HCT116 (cell line): ENCODE results near the gene RETSAT. TPM values are rescaled to one million over a fixed set of nuclear protein-coding genes. Genes with fewer than 3 reads are reported as not detected.

Source experiments
- ATAC-seq: fragments of 200-7000 bp; cut with Tn5 transposase; 2 replicates; pipeline ENCODE4 v1.9.1; 2020; ENCODE audit warnings: mild to moderate bottlenecking, moderate library complexity
- BruUV-seq: library from RNA; stranded (reverse); fragments of 400-500 nt; replicated peaks from 2 replicates; lab custom pipeline; 2021; lab: Mats Ljungman, UMichigan
- CTCF ChIA-PET: fragments of 300-600 bp; sonication (Branson Sonifier 250); formaldehyde crosslinking; loops from one replicate; lab custom pipeline; 2021; ENCODE audit warnings: antibody characterized with exemption; lab: Charles Lee
- POLR2A ChIA-PET: fragments of 300-600, 350-600 bp; sonication (Branson Sonifier 250); formaldehyde crosslinking; loops from one replicate; lab custom pipeline; 2021; ENCODE audit warnings: antibody characterized with exemption; lab: Charles Lee
- RAD21 ChIA-PET, 2 experiments: fragments of 300-600 bp; sonication (Branson Sonifier 250); formaldehyde crosslinking; loops; one replicate each; lab custom pipeline; 2023; ENCODE audit warnings: low total read pairs in 2 of 2; ENCODE audit not compliant: uncharacterized antibody in 2 of 2, unreplicated experiment in 2 of 2, low non-redundant PET in 1 of 2; lab: Charles Lee
- DNase-seq: peaks from one replicate; pipeline ENCODE4 v3.0.0-alpha.2; 2010; ENCODE audit warnings: low read depth, low spot score
- H2AFZ ChIP-seq: fragments of 200-600 bp; shearing (Covaris generic), sonication (generic); 2 replicates; pipeline ENCODE4 v1.6.1; 2017; ENCODE audit warnings: low read depth, mixed run types, mixed read lengths, antibody characterized with exemption, low read length; ENCODE audit not compliant: poor library complexity, severe bottlenecking
- H3K27ac ChIP-seq: 2 replicates; pipeline ENCODE4 v1.5.1; 2012; ENCODE audit warnings: low read depth, low read length
- H3K27me3 ChIP-seq: fragments of 200-600 bp; sonication (generic); 2 replicates; pipeline ENCODE4 v1.6.1; 2016; ENCODE audit warnings: mixed run types, low read length, mixed read lengths; ENCODE audit not compliant: insufficient read depth
- H3K36me3 ChIP-seq, 2 experiments: fragments of 200-500 bp in 1 of 2; fragments of 200-600 bp in 1 of 2; sonication (Bioruptor generic) in 1 of 2; sonication (generic) in 1 of 2; 2 replicates each; pipeline versions ENCODE4 v1.5.1 to v1.6.1; 2014 to 2016; ENCODE audit warnings: low read length in 2 of 2, inconsistent platforms in 1 of 2, mixed read lengths in 1 of 2, mixed run types in 1 of 2; ENCODE audit not compliant: insufficient read depth in 2 of 2, control insufficient read depth in 1 of 2
- H3K4me1 ChIP-seq, 2 experiments: fragments of 200-600 bp in 1 of 2; sonication (generic) in 1 of 2; 2 replicates each; pipeline versions ENCODE4 v1.5.1 to v1.6.1; 2012 to 2017; ENCODE audit warnings: low read length in 2 of 2, inconsistent platforms in 1 of 2, mild to moderate bottlenecking in 1 of 2, mixed read lengths in 1 of 2, mixed run types in 1 of 2, moderate library complexity in 1 of 2; ENCODE audit not compliant: insufficient read depth in 2 of 2, control insufficient read depth in 1 of 2
- H3K4me2 ChIP-seq: fragments of 200-600 bp; sonication (generic); 2 replicates; pipeline ENCODE4 v1.6.1; 2017; ENCODE audit warnings: mixed run types, low read length, mixed read lengths
- H3K4me3 ChIP-seq, 2 experiments: fragments of 200-600 bp in 1 of 2; sonication (generic) in 1 of 2; replicated peaks in 1 of 2; 2 replicates each; pipeline ENCODE4 v1.5.1; 2011 to 2016; ENCODE audit warnings: low read length in 2 of 2, control low read depth in 1 of 2, low read depth in 1 of 2, mild to moderate bottlenecking in 1 of 2, mixed read lengths in 1 of 2, mixed run types in 1 of 2
- H3K79me2 ChIP-seq: fragments of 200-600 bp; sonication (generic); 2 replicates; pipeline ENCODE4 v1.6.1; 2017; ENCODE audit warnings: mild to moderate bottlenecking, mixed run types, low read length, moderate library complexity, mixed read lengths; ENCODE audit not compliant: insufficient read depth
- H3K9ac ChIP-seq: fragments of 200-600 bp; sonication (generic); 2 replicates; pipeline ENCODE4 v1.6.1; 2016; ENCODE audit warnings: low read length, mixed read lengths
- H3K9me2 ChIP-seq: fragments of 200-600 bp; sonication (generic), shearing (Covaris generic); 2 replicates; pipeline ENCODE4 v1.6.1; 2017; ENCODE audit warnings: mixed run types, mild to moderate bottlenecking, moderate library complexity; ENCODE audit not compliant: insufficient read depth
- H3K9me3 ChIP-seq, 2 experiments: fragments of 200-500 bp in 1 of 2; fragments of 200-600 bp in 1 of 2; sonication (Bioruptor generic) in 1 of 2; sonication (generic) in 1 of 2; 2 replicates each; pipeline ENCODE4 v1.6.1; 2014 to 2017; ENCODE audit warnings: low read length in 2 of 2, mixed read lengths in 2 of 2, inconsistent platforms in 1 of 2, low read depth in 1 of 2, mild to moderate bottlenecking in 1 of 2, mixed run types in 1 of 2, moderate library complexity in 1 of 2; ENCODE audit not compliant: control insufficient read depth in 1 of 2, insufficient read depth in 1 of 2
- H4K20me1 ChIP-seq: fragments of 200-600 bp; sonication (generic), shearing (Covaris generic); 2 replicates; pipeline ENCODE4 v1.6.1; 2017; ENCODE audit warnings: mixed run types, mild to moderate bottlenecking, moderate library complexity; ENCODE audit not compliant: insufficient read depth
- ATF3 ChIP-seq: IDR thresholded peaks from 2 replicates; pipeline ENCODE4 v1.6.1; 2012
- CBX3 ChIP-seq: IDR thresholded peaks from 2 replicates; pipeline ENCODE4 v1.6.1; 2012; ENCODE audit warnings: low read depth
- CEBPB ChIP-seq: IDR thresholded peaks from 2 replicates; pipeline ENCODE4 v1.6.1; 2012; ENCODE audit warnings: low read depth
- CTCF ChIP-seq, 3 experiments: fragments of 200-600 bp in 1 of 3; sonication (generic) in 1 of 3; IDR thresholded peaks in 2 of 3; conservative IDR thresholded peaks in 1 of 3; 2 replicates each; pipeline ENCODE4 v1.5.1; 2012 to 2017; ENCODE audit warnings: low read depth in 2 of 3, low read length in 2 of 3, antibody characterized with exemption in 1 of 3, borderline replicate concordance in 1 of 3, control low read depth in 1 of 3, mild to moderate bottlenecking in 1 of 3, mixed read lengths in 1 of 3, mixed run types in 1 of 3, moderate library complexity in 1 of 3; ENCODE audit not compliant: insufficient read depth in 1 of 3
- EGR1 ChIP-seq: IDR thresholded peaks from 2 replicates; pipeline ENCODE4 v1.6.1; 2012; ENCODE audit warnings: low read depth
- ELF1 ChIP-seq: IDR thresholded peaks from 2 replicates; pipeline ENCODE4 v1.6.1; 2012; ENCODE audit warnings: low read depth, borderline replicate concordance
- EZH2 ChIP-seq: fragments of 200-600 bp; sonication (generic); IDR thresholded peaks from 2 replicates; pipeline ENCODE4 v1.6.1; 2017; ENCODE audit warnings: antibody characterized with exemption, mixed run types
- EZH2phosphoT487 ChIP-seq: fragments of 200-600 bp; IDR thresholded peaks from 2 replicates; pipeline ENCODE4 v1.6.1; 2018; ENCODE audit warnings: antibody characterized with exemption, borderline replicate concordance
- FOSL1 ChIP-seq: IDR thresholded peaks from 2 replicates; pipeline ENCODE4 v1.6.1; 2012; ENCODE audit warnings: low read depth
- MAX ChIP-seq: IDR thresholded peaks from 2 replicates; pipeline ENCODE4 v1.6.1; 2012
- POLR2A ChIP-seq: IDR thresholded peaks from 2 replicates; pipeline ENCODE4 v1.7.0; 2011; ENCODE audit warnings: borderline replicate concordance; ENCODE audit not compliant: insufficient read depth, insufficient read length; ENCODE audit errors: extremely low read depth
- POLR2AphosphoS5 ChIP-seq: IDR thresholded peaks from 2 replicates; pipeline ENCODE4 v1.6.1; 2011; ENCODE audit warnings: mild to moderate bottlenecking, low read depth, low read length, moderate library complexity
- RAD21 ChIP-seq: IDR thresholded peaks from 2 replicates; pipeline ENCODE4 v1.6.1; 2012; ENCODE audit warnings: low read depth, mild to moderate bottlenecking
- REST ChIP-seq: IDR thresholded peaks from 2 replicates; pipeline ENCODE4 v1.6.1; 2012; ENCODE audit warnings: low read depth
- SRF ChIP-seq: IDR thresholded peaks from 2 replicates; pipeline ENCODE4 v1.6.1; 2012; ENCODE audit warnings: low read depth
- TCF7L2 ChIP-seq: IDR thresholded peaks from 2 replicates; pipeline ENCODE4 v1.7.0; 2011; ENCODE audit warnings: borderline replicate concordance, inconsistent platforms; ENCODE audit not compliant: insufficient read depth, insufficient read length; ENCODE audit errors: extremely low read depth
- ZBTB33 ChIP-seq: IDR thresholded peaks from 2 replicates; pipeline ENCODE4 v1.6.1; 2011; ENCODE audit warnings: mild to moderate bottlenecking, low read length, moderate library complexity; ENCODE audit not compliant: insufficient replicate concordance; ENCODE audit errors: extremely low read depth
- ZFX ChIP-seq: fragments of 450-650 bp; IDR thresholded peaks from 2 replicates; pipeline ENCODE4 v1.6.1; 2017
- ZNF274 ChIP-seq: fragments of 200-500 bp; sonication (Bioruptor generic); IDR thresholded peaks from 2 replicates; pipeline ENCODE4 v1.6.1; 2014; ENCODE audit warnings: mild to moderate bottlenecking, low read depth, low read length, inconsistent platforms
- intact Hi-C: fragments of 100-400 bp; cut with micrococcal nuclease; formaldehyde crosslinking; loops from 2 replicates; pipeline ENCODE4 v1.10.0; 2022
- total RNA-seq: library from RNA; stranded (reverse); gene quantifications from one replicate; pipeline ENCODE4 v1.2.1, GENCODE V29; 2021; ENCODE audit not compliant: unreplicated experiment

The RETSAT gene
- total RNA-seq, 1 experiment from 2014 or later: 59.7 TPM

GRCh38 chr2:85377083-85377482 is 22.8 kb upstream of the RETSAT start:
- Histone ChIP-seq H3K4me2 (no peak overlapping the region), H4K20me1 (no peaks in the 10 kb centered on the region), H3K4me3 (no peak overlapping the region), H3K4me1 (no peaks in the 10 kb centered on the region), H3K27me3 (no peaks in the 10 kb centered on the region), H3K79me2 (no peaks in the 10 kb centered on the region), H3K9me3 (no peaks in the 10 kb centered on the region), H2AFZ (no peak overlapping the region), H3K27ac (no peak overlapping the region), H3K9ac (no peak overlapping the region), H3K9me2 (no peaks in the 10 kb centered on the region), H3K36me3 (no peaks in the 10 kb centered on the region)
- intact Hi-C loops: no loop called here
- TF ChIP-seq POLR2AphosphoS5: no peak
- no peak for TF ChIP-seq EZH2
- no peak for TF ChIP-seq ZBTB33
- no peak for TF ChIP-seq ELF1
- TF ChIP-seq CTCF (IDR thresholded peaks at IDR 0.05 in 2 of 3, conservative IDR thresholded peaks at IDR 0.05 in 1 of 3; ENCODE audit: borderline replicate concordance in 1 of 3, insufficient read depth in 1 of 3, low read depth in 2 of 3, low read length in 2 of 3): no peak
- no peak for TF ChIP-seq MAX
- TF ChIP-seq RAD21: no peak
- no peak for TF ChIP-seq EGR1
- TF ChIP-seq ATF3: no peak
- no peak for TF ChIP-seq POLR2A
- no peak for TF ChIP-seq ZFX
- no peak for TF ChIP-seq EZH2phosphoT487
- no peak for TF ChIP-seq CEBPB
- TF ChIP-seq SRF: no peak
- TF ChIP-seq FOSL1: no peak
- no peak for TF ChIP-seq ZNF274
- no peak for TF ChIP-seq CBX3
- TF ChIP-seq REST: no peak
- no peak for TF ChIP-seq TCF7L2
- BruUV-seq: no TSS peak
- ChIA-PET POLR2A (no interaction called here), RAD21 (no interaction called here), CTCF (no interaction called here)
- DNase-seq (no peak), ATAC-seq (no peak)
